HCT116 (cell line): ENCODE data around the gene NAXE.

Experiments
- CEBPB ChIP-seq: IDR thresholded peaks from 2 replicates; pipeline ENCODE4 v1.6.1; 2012; ENCODE audit warnings: low read depth
- CTCF ChIP-seq, 3 experiments: fragments of 200-600 bp in 1 of 3; sonication (generic) in 1 of 3; IDR thresholded peaks in 2 of 3; conservative IDR thresholded peaks in 1 of 3; 2 replicates each; pipeline ENCODE4 v1.5.1; 2012 to 2017; ENCODE audit warnings: low read depth in 2 of 3, low read length in 2 of 3, antibody characterized with exemption in 1 of 3, borderline replicate concordance in 1 of 3, control low read depth in 1 of 3, mild to moderate bottlenecking in 1 of 3, mixed read lengths in 1 of 3, mixed run types in 1 of 3, moderate library complexity in 1 of 3; ENCODE audit not compliant: insufficient read depth in 1 of 3
- EZH2phosphoT487 ChIP-seq: fragments of 200-600 bp; IDR thresholded peaks from 2 replicates; pipeline ENCODE4 v1.6.1; 2018; ENCODE audit warnings: antibody characterized with exemption, borderline replicate concordance
- TF ChIP-seq, protein P1 (sequence below): IDR thresholded peaks from 2 replicates; pipeline ENCODE4 v1.6.1; 2012; ENCODE audit warnings: low read depth

- TF ChIP-seq CTCF (IDR thresholded peaks at IDR 0.05 in 2 of 3, conservative IDR thresholded peaks at IDR 0.05 in 1 of 3; ENCODE audit: borderline replicate concordance in 1 of 3, insufficient read depth in 1 of 3, low read depth in 2 of 3, low read length in 2 of 3) = no peak
- TF ChIP-seq, protein P1, sequence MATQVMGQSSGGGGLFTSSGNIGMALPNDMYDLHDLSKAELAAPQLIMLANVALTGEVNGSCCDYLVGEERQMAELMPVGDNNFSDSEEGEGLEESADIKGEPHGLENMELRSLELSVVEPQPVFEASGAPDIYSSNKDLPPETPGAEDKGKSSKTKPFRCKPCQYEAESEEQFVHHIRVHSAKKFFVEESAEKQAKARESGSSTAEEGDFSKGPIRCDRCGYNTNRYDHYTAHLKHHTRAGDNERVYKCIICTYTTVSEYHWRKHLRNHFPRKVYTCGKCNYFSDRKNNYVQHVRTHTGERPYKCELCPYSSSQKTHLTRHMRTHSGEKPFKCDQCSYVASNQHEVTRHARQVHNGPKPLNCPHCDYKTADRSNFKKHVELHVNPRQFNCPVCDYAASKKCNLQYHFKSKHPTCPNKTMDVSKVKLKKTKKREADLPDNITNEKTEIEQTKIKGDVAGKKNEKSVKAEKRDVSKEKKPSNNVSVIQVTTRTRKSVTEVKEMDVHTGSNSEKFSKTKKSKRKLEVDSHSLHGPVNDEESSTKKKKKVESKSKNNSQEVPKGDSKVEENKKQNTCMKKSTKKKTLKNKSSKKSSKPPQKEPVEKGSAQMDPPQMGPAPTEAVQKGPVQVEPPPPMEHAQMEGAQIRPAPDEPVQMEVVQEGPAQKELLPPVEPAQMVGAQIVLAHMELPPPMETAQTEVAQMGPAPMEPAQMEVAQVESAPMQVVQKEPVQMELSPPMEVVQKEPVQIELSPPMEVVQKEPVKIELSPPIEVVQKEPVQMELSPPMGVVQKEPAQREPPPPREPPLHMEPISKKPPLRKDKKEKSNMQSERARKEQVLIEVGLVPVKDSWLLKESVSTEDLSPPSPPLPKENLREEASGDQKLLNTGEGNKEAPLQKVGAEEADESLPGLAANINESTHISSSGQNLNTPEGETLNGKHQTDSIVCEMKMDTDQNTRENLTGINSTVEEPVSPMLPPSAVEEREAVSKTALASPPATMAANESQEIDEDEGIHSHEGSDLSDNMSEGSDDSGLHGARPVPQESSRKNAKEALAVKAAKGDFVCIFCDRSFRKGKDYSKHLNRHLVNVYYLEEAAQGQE = no peak
- TF ChIP-seq CEBPB = no peak
- TF ChIP-seq EZH2phosphoT487 = no peak
Measured at GRCh38 chr1:156642265-156643048, 50.9 kb downstream of the NAXE start.
